Measurements from ENCODE around the gene MYCBPAP.
A peak's percentile ranks its signal among the peaks of the same experiment; 100 is the strongest.

Gene MYCBPAP

GRCh38 chr17:50507871-50508572 lies at the start of gene MYCBPAP:
MYCBPAP (plus strand) TSS chr17:50508439; CDS start chr17:50508675, 236 bp downstream.
- peak; percentile 44 for DNase-seq (ENCODE audit: low read depth)

DNA sequence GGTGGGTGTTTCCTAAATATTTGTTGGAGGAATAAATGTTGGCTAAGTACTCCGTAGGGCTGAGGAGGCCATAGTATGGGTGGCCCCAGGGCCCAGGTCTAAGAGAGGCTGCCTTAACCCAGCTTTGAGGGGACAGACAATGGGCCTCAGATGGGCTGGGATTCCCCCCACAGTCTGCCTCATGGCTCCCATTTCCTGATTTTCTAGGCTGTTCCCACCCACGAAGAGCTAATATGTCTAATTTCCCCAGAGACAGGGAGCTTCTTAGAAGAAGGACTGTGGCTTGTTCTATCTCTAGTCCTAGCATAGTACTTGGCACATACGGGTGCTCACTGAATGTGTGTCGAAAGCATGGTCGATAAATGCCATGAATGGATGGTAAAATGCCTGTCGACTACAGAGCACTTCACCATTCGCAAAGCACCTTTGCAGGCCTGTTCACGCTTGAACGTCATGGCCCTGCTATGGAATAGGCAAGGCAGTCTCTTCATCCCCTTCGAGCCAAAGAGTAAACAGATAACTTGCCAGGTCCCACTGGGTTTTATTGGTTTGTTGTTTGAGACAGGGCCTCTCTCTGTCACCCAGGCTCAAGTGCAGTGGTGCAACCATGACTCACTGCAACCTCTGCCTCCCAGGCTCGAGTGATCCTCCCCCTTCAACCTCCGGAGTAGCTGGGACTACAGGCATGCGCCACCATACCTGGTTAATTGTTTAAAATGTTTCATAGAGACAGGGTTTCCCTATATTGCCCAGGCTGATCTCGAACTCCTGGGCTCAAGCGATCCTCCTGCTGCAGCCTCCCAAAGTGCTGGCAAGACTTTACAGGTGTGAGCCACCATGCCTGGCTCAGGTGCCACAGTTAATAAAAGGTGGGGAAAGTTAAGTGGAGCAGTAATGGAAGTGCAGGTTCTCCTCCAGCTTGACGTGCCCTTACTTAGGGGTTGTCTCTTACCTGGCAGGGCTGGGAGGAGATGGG lies 49.2 kb upstream of the MYCBPAP start:
- no peak for DNase-seq (ENCODE audit: low read depth)

- DNase-seq (ENCODE audit: low read depth), result no peak
These were observed 48.5 kb upstream of the MYCBPAP start for GRCh38 chr17:50459756-50460155.

DNA sequence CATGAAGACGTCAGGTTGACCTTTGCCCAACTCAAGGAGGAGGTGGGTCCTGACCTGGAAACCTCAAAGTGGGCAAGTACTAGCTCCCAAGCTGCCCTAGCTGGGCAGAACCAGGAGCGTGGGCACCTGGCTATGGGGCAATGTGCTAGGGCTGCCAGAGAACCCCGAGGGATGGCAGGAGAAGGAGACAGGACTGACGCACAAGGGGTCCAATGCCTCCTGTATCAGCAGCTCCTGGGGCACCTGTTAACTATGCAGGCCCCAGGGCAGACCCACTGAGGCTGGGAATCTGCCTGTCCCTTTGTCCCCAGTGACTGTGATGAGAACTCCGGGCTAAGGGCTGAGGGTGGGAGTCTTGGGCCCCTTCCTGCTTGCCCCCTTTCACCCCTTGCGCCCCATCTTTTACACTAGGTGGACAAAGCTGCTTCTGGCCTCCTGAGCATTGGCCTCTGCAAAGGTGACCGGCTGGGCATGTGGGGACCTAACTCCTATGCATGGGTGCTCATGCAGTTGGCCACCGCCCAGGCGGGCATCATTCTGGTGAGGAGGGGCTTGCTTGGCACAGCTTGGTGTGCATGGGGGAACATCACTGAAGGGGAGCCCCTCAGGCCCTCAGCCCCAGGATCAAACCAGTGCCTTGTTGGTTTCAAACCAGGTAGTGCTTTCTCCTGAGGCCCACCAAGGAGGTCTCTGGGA lies 47.3 kb upstream of the MYCBPAP start:
- DNase-seq (ENCODE audit: low read depth), result no peak

DNA sequence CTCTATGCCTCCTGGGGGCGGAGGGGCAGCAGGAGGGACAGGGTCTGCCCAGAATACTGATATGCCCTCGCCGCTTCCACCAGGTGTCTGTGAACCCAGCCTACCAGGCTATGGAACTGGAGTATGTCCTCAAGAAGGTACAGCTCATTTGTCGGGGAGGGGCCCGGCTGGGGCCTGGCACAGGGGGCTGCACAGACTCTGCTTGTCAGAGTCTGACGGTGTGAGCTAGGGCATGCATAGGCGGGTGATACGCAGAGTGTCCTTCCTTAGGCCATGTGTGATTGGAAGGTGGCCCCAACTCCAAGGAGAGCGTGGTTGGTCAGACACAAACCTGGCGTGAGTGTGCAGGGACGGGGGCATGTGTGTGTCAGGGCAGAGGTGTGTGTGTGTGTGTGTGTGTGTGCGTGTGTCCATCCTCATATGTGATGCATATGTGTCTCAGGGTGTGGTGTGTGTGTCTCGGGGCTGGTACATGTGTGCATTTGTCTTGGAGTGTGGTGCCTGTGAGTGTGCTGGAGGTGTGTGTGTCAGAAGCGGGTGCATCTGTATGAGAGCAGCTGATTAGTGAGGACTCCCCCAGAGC lies 46.6 kb upstream of the MYCBPAP start:
- no peak for DNase-seq (ENCODE audit: low read depth)

DNA sequence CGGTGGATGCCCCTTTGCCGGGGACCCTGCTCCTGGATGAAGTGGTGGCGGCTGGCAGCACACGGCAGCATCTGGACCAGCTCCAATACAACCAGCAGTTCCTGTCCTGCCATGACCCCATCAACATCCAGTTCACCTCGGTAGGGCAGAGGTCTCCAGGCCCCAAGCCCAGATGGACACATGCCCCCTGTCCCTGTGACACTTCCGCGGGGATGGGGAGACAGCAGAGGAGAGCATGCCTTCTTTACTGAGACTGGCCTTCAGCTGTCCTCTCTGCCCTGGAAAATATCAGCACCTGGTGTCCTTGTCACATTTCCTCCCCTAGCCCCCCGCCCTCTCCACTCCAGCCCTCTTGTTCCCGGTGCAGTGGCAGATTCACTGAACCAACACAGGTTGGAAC lies 45.8 kb upstream of the MYCBPAP start:
- DNase-seq (ENCODE audit: low read depth), result no peak

- DNase-seq (ENCODE audit: low read depth), result no peak
These were observed 44.1 kb upstream of the MYCBPAP start for GRCh38 chr17:50464121-50464520.

GRCh38 chr17:50464736-50465135 lies 43.5 kb upstream of the MYCBPAP start:
- no peak for DNase-seq (ENCODE audit: low read depth)

- no peak for DNase-seq (ENCODE audit: low read depth)
These were observed 43.1 kb upstream of the MYCBPAP start for GRCh38 chr17:50465171-50465570.

DNA sequence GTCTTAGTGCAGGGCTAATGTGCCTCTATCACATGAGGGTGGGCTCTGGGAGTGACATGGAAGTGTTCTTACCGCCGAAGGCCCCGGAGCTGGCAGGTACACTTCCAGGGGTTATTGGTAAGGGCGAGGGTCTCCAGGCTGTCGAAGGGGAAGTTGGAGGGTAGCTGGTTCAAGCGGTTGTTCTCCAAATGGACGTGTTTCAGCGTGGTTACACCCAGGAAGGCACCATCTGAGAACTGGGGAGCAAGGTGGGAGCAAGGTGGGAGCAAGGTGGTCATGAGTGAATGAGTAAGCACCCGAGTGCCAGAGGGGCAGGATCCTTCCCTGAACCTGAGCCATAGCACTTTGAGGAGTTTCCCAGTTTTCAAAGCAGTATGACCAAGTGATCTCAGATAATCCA lies 42.6 kb upstream of the MYCBPAP start:
- DNase-seq (ENCODE audit: low read depth), result no peak

GRCh38 chr17:50466371-50467113 lies 41.7 kb upstream of the MYCBPAP start:
- no peak for DNase-seq (ENCODE audit: low read depth)

DNA sequence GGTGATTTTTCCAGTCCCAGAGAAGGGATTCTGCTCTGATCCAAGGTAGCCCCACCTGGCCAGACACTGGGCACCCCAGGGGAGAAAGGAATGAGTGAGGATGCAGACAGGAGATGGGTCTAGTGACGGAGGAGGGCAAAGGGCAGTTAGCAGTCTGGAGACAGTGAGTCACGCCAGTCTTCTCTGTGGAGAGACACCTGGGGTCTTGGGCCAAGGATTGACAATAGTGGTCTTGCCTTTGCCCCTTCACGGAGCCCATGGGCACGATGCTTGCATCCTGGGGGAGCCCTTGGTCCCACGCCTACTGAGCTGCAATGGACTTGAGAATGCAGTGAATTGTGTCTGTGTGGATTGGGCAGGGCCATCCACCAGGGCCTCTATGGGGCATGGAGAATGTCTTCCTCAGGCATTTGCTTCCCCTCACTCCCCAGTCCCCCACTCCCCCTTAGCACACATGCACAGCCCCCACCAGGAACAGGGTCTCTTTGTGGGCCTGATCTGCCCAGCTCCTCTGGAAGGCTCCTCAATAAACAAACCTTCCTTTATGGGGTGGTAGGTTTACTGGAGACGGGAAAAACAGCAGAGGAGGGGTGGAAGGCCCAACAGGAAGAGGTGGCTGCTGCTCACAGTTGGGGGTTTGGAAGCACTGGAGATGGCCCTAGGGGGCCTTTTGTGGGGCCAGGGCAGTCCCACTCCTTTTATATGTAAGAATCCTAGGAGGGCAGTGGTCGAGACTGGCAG lies 41.0 kb upstream of the MYCBPAP start:
- no peak for DNase-seq (ENCODE audit: low read depth)

GRCh38 chr17:50467855-50468303 lies 40.4 kb upstream of the MYCBPAP start:
- no peak for DNase-seq (ENCODE audit: low read depth)

GRCh38 chr17:50468304-50469207 lies 39.7 kb upstream of the MYCBPAP start, which contains the start of gene CHAD:
CHAD (minus strand) TSS chr17:50468880; CDS start chr17:50468813, 67 bp downstream.
- no peak for DNase-seq (ENCODE audit: low read depth)

DNA sequence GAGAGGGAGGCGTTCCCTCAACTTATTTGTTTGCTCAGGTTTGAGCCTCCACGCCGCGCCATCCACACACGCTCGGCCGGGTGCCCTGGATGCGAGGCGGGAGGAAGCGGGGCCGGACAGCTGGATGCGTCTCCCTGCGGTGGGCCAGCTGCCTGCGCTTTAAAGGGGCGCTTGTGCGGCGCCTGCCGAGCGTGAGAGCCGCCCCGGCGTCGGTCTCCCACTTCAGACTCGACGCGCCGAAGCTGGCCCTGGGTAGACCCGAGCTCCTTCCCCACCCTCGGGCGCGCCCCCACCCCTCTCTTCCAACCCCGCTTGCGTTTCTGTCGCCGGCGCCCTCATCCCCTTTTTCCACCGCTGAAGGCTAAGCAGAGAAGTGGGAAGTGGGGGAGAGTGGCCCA lies 39.0 kb upstream of the MYCBPAP start:
- no peak for DNase-seq (ENCODE audit: low read depth)

GRCh38 chr17:50469671-50470305 lies 38.5 kb upstream of the MYCBPAP start:
- DNase-seq (ENCODE audit: low read depth), result no peak

GRCh38 chr17:50470426-50470825 lies 37.8 kb upstream of the MYCBPAP start:
- DNase-seq (ENCODE audit: low read depth), result no peak

DNA sequence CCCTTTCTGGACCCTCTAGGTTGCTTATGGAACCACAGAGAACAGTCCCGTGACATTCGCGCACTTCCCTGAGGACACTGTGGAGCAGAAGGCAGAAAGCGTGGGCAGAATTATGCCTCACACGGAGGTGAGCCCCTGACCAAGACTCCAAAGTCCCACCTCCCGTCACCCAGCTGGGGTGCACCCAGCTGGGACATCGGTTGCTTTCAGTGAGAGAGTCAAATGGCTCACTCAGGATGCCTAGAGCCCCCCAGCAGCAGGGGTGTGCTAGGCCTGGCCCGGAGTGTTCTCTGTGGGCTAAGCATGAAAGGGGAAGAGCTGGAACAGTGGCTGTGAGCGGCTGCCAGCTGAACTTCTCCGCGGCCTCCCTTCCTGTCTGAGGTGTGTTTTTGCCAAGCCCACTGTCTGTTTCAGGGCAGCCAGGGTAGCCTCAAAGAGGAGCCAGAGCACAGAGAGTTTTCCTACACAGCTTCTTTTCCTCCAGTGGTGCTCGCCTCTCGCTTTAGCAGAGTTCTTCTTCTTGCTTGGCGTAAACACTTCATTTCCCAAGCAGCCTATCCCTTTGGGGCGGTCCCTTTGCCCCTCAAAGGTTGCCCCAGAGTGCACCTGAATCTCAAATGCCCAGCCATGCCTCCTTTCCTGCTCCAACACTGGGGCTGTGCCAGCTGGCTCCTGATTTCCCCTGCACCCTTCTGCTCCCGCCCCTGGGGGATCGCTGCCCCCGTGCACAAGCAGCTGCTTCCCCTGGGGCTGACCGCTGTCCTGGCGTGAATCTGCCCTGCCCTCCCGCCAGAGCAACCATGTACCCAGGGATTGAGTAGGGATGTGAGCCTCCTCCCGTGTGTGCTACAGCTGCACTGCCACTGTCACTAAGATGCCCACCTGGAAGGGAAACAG lies 37.0 kb upstream of the MYCBPAP start:
- no peak for DNase-seq (ENCODE audit: low read depth)

Data from activated gamma-delta T cell treated with anti-CD3 and anti-CD28 coated beads, Interleukin-2, amount 50 U/mL, for 16 hours (primary cell).